COLO668 (cell line): ENCODE measurements around the gene TTC12.

Experiments used
- DNase-seq: peaks from one replicate; lab custom pipeline; 2025; ENCODE audit not compliant: unreplicated experiment; lab: John Stamatoyannopoulos, UW

TTC12 gene

GRCh38 chr11:113314389-113315301 is at the start of gene TTC12:
TTC12 (plus strand) TSS chr11:113314583; CDS start chr11:113316258, 1,675 bp downstream.
- DNase-seq: peak; percentile 95

GRCh38 chr11:113265362-113265761 is 49.0 kb upstream of the TTC12 start:
- DNase-seq: no peak

- DNase-seq: no peak
Measured at GRCh38 chr11:113267493-113267892, 46.9 kb upstream of the TTC12 start.

GRCh38 chr11:113269096-113269495 is 45.3 kb upstream of the TTC12 start:
- no peak for DNase-seq

GRCh38 chr11:113269636-113270035 is 44.7 kb upstream of the TTC12 start:
- no peak for DNase-seq

GRCh38 chr11:113270080-113270479 is 44.3 kb upstream of the TTC12 start:
- peak; percentile 32 for DNase-seq

GRCh38 chr11:113271551-113272245 is 42.7 kb upstream of the TTC12 start:
- no peak for DNase-seq

- no peak for DNase-seq
Measured at GRCh38 chr11:113272281-113272680, 42.1 kb upstream of the TTC12 start.

GRCh38 chr11:113272927-113273615 is 41.3 kb upstream of the TTC12 start:
- no peak for DNase-seq

GRCh38 chr11:113273720-113274119 is 40.7 kb upstream of the TTC12 start:
- DNase-seq: no peak

GRCh38 chr11:113274713-113275582 is 39.4 kb upstream of the TTC12 start:
- DNase-seq: peak; percentile 16

GRCh38 chr11:113275602-113276001 is 38.8 kb upstream of the TTC12 start:
- no peak for DNase-seq

- no peak for DNase-seq
Measured at GRCh38 chr11:113276466-113276865, 37.9 kb upstream of the TTC12 start.

GRCh38 chr11:113277907-113278306 is 36.5 kb upstream of the TTC12 start:
- DNase-seq: no peak

GRCh38 chr11:113278481-113278880 is 35.9 kb upstream of the TTC12 start:
- no peak for DNase-seq

GRCh38 chr11:113278925-113279324 is 35.5 kb upstream of the TTC12 start:
- DNase-seq: no peak

- DNase-seq: peak; percentile 19
Measured at GRCh38 chr11:113279591-113279990, 34.8 kb upstream of the TTC12 start.

- DNase-seq: no peak
Measured at GRCh38 chr11:113281052-113281725, 33.2 kb upstream of the TTC12 start.

- DNase-seq: no peak
Measured at GRCh38 chr11:113282898-113283437, 31.4 kb upstream of the TTC12 start.

- DNase-seq: no peak
Measured at GRCh38 chr11:113283881-113284280, 30.5 kb upstream of the TTC12 start.
